Ovary (tissue), 3 donors: Measurements from ENCODE around the gene GDPD4.

ENCODE experiments used
- CTCF ChIP-seq, 3 donors: fragments of 450-650 bp in 2 of 3; fragments of 200-600 bp in 1 of 3; IDR thresholded peaks; one replicate each; pipeline versions ENCODE4 v1.5.1 to v1.8.0; 2016 to 2022; ENCODE audit warnings: antibody characterized with exemption in 3 of 3, mild to moderate bottlenecking in 1 of 3
- EP300 ChIP-seq: sonication (generic); formaldehyde crosslinking; IDR thresholded peaks from one replicate; pipeline ENCODE4 v1.6.1; 2017; ENCODE audit warnings: antibody characterized with exemption
- POLR2A ChIP-seq: fragments of 450-650 bp; IDR thresholded peaks from one replicate; pipeline ENCODE4 v1.6.1; 2017; ENCODE audit warnings: antibody characterized with exemption, mild to moderate bottlenecking, moderate library complexity
- donor health status: DM: no; HTN: no; CAD: no.

- TF ChIP-seq CTCF (IDR thresholded peaks at IDR 0.05) (peak; percentile 72 to 89 (median 80)), POLR2A (no peak), EP300 (no peak)
Observed at GRCh38 chr11:77187776-77188632, 113.5 kb downstream of the GDPD4 start.
